CD14-positive monocyte (primary cell): ENCODE measurements around the gene KIAA1614. TPM values are rescaled to one million over a fixed set of nuclear protein-coding genes. Genes with fewer than 3 reads are reported as not detected.

Experiments
- DNase-seq, 3 donors: peaks; one replicate each; pipeline ENCODE4 v3.0.0-alpha.2; 2011 to 2022
- H2AFZ ChIP-seq: 2 replicates; pipeline ENCODE4 v1.6.0; 2012; ENCODE audit warnings: mild to moderate bottlenecking, low read depth, low read length, inconsistent platforms; ENCODE audit not compliant: insufficient read depth, poor library complexity, severe bottlenecking
- H3K27ac ChIP-seq, 2 donors: 1 replicate in 1 of 2; 2 replicates in 1 of 2; pipeline ENCODE4 v1.5.1; 2012 to 2013; ENCODE audit warnings: low read length in 2 of 2, control low read depth in 1 of 2, inconsistent platforms in 1 of 2, low read depth in 1 of 2, mild to moderate bottlenecking in 1 of 2
- H3K27me3 ChIP-seq, 2 donors: one replicate each; pipeline versions ENCODE4 v1.6.0 to v1.6.1; 2011 to 2013; ENCODE audit warnings: low read length in 2 of 2; ENCODE audit not compliant: control insufficient read depth in 2 of 2, insufficient read depth in 2 of 2
- H3K36me3 ChIP-seq, 2 donors: replicated peaks in 1 of 2; 1 replicate in 1 of 2; 2 replicates in 1 of 2; pipeline versions ENCODE4 v1.5.1 to v1.6.1; 2012 to 2013; ENCODE audit warnings: low read length in 2 of 2, control low read depth in 1 of 2, inconsistent platforms in 1 of 2, mild to moderate bottlenecking in 1 of 2; ENCODE audit not compliant: insufficient read depth in 2 of 2, control insufficient read depth in 1 of 2
- H3K4me1 ChIP-seq, 2 donors: 1 replicate in 1 of 2; 2 replicates in 1 of 2; pipeline versions ENCODE4 v1.5.1 to v1.6.1; 2012 to 2013; ENCODE audit warnings: low read length in 2 of 2, control low read depth in 1 of 2, inconsistent platforms in 1 of 2, mild to moderate bottlenecking in 1 of 2, moderate library complexity in 1 of 2; ENCODE audit not compliant: insufficient read depth in 2 of 2, control insufficient read depth in 1 of 2
- H3K4me2 ChIP-seq: replicated peaks from 2 replicates; pipeline ENCODE3; 2012; ENCODE audit warnings: low read length, moderate library complexity, mild to moderate bottlenecking; ENCODE audit not compliant: poor library complexity, severe bottlenecking; ENCODE audit errors: extremely low read depth
- H3K4me3 ChIP-seq, 3 experiments: fragments of 200-600 bp in 1 of 3; sonication (generic) in 1 of 3; replicated peaks in 1 of 3; 1 replicate in 2 of 3; 2 replicates in 1 of 3; pipeline ENCODE4 v1.5.1; 2011 to 2013; ENCODE audit warnings: low read length in 3 of 3, mild to moderate bottlenecking in 3 of 3, control low read depth in 2 of 3, low read depth in 2 of 3, inconsistent platforms in 1 of 3, moderate library complexity in 1 of 3
- H3K79me2 ChIP-seq: 2 replicates; pipeline ENCODE4 v1.6.0; 2012; ENCODE audit warnings: mild to moderate bottlenecking, control low read depth, inconsistent platforms, low read length, moderate library complexity; ENCODE audit not compliant: insufficient read depth
- H3K9ac ChIP-seq: 2 replicates; pipeline ENCODE4 v1.6.0; 2017; ENCODE audit warnings: low read length, mild to moderate bottlenecking; ENCODE audit not compliant: insufficient read depth, poor library complexity, severe bottlenecking
- H3K9me3 ChIP-seq, 2 donors: replicated peaks in 1 of 2; 1 replicate in 1 of 2; 2 replicates in 1 of 2; pipeline versions ENCODE4 v1.5.1 to v1.6.1; 2012 to 2013; ENCODE audit warnings: low read length in 2 of 2, control low read depth in 1 of 2; ENCODE audit not compliant: control insufficient read depth in 1 of 2, insufficient read depth in 1 of 2
- H4K20me1 ChIP-seq: 2 replicates; pipeline ENCODE4 v1.6.0; 2012; ENCODE audit warnings: mild to moderate bottlenecking, low read length, control low read depth, moderate library complexity; ENCODE audit not compliant: insufficient read depth
- H3K27ac Mint-ChIP-seq, 7 donors: one replicate each; pipeline ENCODE4 v1.8.0; 2020; ENCODE audit warnings: mild to moderate bottlenecking in 7 of 7, mixed read lengths in 7 of 7, moderate library complexity in 6 of 7, inconsistent platforms in 2 of 7
- H3K27me3 Mint-ChIP-seq, 3 donors: one replicate each; pipeline ENCODE4 v1.8.0; 2021 to 2022; ENCODE audit warnings: low read depth in 3 of 3, mild to moderate bottlenecking in 3 of 3, mixed read lengths in 3 of 3, moderate library complexity in 3 of 3, inconsistent platforms in 1 of 3
- H3K36me3 Mint-ChIP-seq, 2 donors: one replicate each; pipeline ENCODE4 v1.8.0; 2020; ENCODE audit warnings: mixed read lengths in 2 of 2, inconsistent platforms in 1 of 2, mild to moderate bottlenecking in 1 of 2
- H3K4me1 Mint-ChIP-seq: one replicate; pipeline ENCODE4 v1.8.0; 2020; ENCODE audit warnings: mild to moderate bottlenecking, mixed read lengths
- H3K4me3 Mint-ChIP-seq, 2 donors: one replicate each; pipeline ENCODE4 v1.8.0; 2020; ENCODE audit warnings: mild to moderate bottlenecking in 2 of 2, mixed read lengths in 2 of 2, moderate library complexity in 1 of 2
- H3K9me3 Mint-ChIP-seq, 7 donors: one replicate each; pipeline ENCODE4 v1.8.0; 2020 to 2022; ENCODE audit warnings: mixed read lengths in 7 of 7, mild to moderate bottlenecking in 6 of 7, moderate library complexity in 6 of 7, inconsistent platforms in 2 of 7
- CTCF ChIP-seq: fragments of 200-600 bp; IDR thresholded peaks from one replicate; pipeline ENCODE4 v1.8.0; 2022; ENCODE audit warnings: antibody characterized with exemption, mild to moderate bottlenecking
- WGBS: methylation state at CpG from one replicate; pipeline ENCODE4 v1.1.5; 2013; ENCODE audit warnings: missing lambda C conversion rate; ENCODE audit not compliant: insufficient coverage; 5-methylcytosine and 5-hydroxymethylcytosine counted together
- intact Hi-C, 2 donors: fragments of 100-400 bp; cut with micrococcal nuclease; formaldehyde crosslinking; loops; one replicate each; pipeline versions ENCODE4 v1.15.0 to v1.15.1; 2023
- polyA plus RNA-seq, 3 donors: library from polyadenylated mRNA; depleted of rRNA in 1 of 3; unstranded in 2 of 3; stranded (reverse) in 1 of 3; fragments of 300-500 nt in 2 of 3; fragments of >200 nt in 1 of 3; fragmentation: Illumina TruSeq in 2 of 3; gene quantifications; 1 replicate in 2 of 3; 2 replicates in 1 of 3; pipeline ENCODE4 v1.2.3, GENCODE V29; 2012 to 2021

KIAA1614 gene
- polyA plus RNA-seq, 3 donors: 0.08 TPM; not detected in 2

GRCh38 chr1:180940445-180940844, 27.7 kb downstream of the KIAA1614 start:
- H3K9ac ChIP-seq: no peak overlapping the region
- H3K36me3 Mint-ChIP-seq: peaks cover 2 to 3% of the 10 kb centered on the region in 2 donors
- TF ChIP-seq CTCF: no peak
- H3K4me3 ChIP-seq: no peak overlapping the region
- WGBS: 72% methylated on average over 4 of the region's 5 CpGs
- peaks cover 0 to 2% of the 10 kb centered on the region in 2 donors for H3K9me3 ChIP-seq
- no peak overlapping the region for H3K4me2 ChIP-seq
- intact Hi-C loops: no loop called here
- no peak overlapping the region for H2AFZ ChIP-seq
- H3K36me3 ChIP-seq: no peaks in the 10 kb centered on the region
- H3K9me3 Mint-ChIP-seq: peaks cover 0 to under 1% (median 0%) of the 10 kb centered on the region in 7 donors
- no peaks in the 10 kb centered on the region for H3K4me1 ChIP-seq
- H3K27ac ChIP-seq: no peak overlapping the region
- H3K27me3 Mint-ChIP-seq: peaks cover 12 to 22% (median 19%) of the 10 kb centered on the region in 3 donors
- no peak for DNase-seq
- no peaks in the 10 kb centered on the region for H3K27me3 ChIP-seq
- H4K20me1 ChIP-seq: no peaks in the 10 kb centered on the region
- peak overlapping the region in 1 of 7 donors; percentile 24 for H3K27ac Mint-ChIP-seq
- peaks cover 9% of the 10 kb centered on the region for H3K4me1 Mint-ChIP-seq
- H3K79me2 ChIP-seq: no peaks in the 10 kb centered on the region
- H3K4me3 Mint-ChIP-seq: no peak overlapping the region

- Histone ChIP-seq H4K20me1 (no peaks in the 10 kb centered on the region), H3K4me2 (no peak overlapping the region), H3K79me2 (no peaks in the 10 kb centered on the region), H3K36me3 (peaks cover 0 to 3% of the 10 kb centered on the region in 2 donors), H3K9ac (no peak overlapping the region), H3K9me3 (peaks cover 8 to 13% of the 10 kb centered on the region in 2 donors), H3K27me3 (no peaks in the 10 kb centered on the region), H3K27ac (no peak overlapping the region), H3K4me1 (no peaks in the 10 kb centered on the region), H2AFZ (no peak overlapping the region), H3K4me3 (no peak overlapping the region)
- H3K9me3 Mint-ChIP-seq: peaks cover 5 to 12% (median 8%) of the 10 kb centered on the region in 7 donors
- no peak overlapping the region for H3K27ac Mint-ChIP-seq
- intact Hi-C loops: no loop called here
- TF ChIP-seq CTCF: no peak
- H3K36me3 Mint-ChIP-seq: peaks cover 6% of the 10 kb centered on the region in 2 donors
- H3K27me3 Mint-ChIP-seq: peaks cover 9 to 24% (median 14%) of the 10 kb centered on the region in 3 donors
- WGBS: 97% methylated on average over 15 of the region's 20 CpGs
- no peak for DNase-seq
- H3K4me1 Mint-ChIP-seq: peaks cover 6% of the 10 kb centered on the region
- no peak overlapping the region for H3K4me3 Mint-ChIP-seq
These were observed 29.0 kb downstream of the KIAA1614 start for GRCh38 chr1:180941518-180942275.
